GM19467 (cell line): ENCODE data around the gene POLR2B.

ENCODE experiments used
- ATAC-seq: cut with Tn5 transposase; IDR thresholded peaks from one replicate; pipeline ENCODE4 v1.9.1; 2021; ENCODE audit warnings: mild to moderate bottlenecking, moderate library complexity; ENCODE audit not compliant: unreplicated experiment

POLR2B gene

GRCh38 chr4:57078685-57079521, 100.2 kb downstream of the POLR2B start:
- ATAC-seq, result no peak
